ENCODE measurements around the gene PROSER3.

PROSER3 gene

DNA sequence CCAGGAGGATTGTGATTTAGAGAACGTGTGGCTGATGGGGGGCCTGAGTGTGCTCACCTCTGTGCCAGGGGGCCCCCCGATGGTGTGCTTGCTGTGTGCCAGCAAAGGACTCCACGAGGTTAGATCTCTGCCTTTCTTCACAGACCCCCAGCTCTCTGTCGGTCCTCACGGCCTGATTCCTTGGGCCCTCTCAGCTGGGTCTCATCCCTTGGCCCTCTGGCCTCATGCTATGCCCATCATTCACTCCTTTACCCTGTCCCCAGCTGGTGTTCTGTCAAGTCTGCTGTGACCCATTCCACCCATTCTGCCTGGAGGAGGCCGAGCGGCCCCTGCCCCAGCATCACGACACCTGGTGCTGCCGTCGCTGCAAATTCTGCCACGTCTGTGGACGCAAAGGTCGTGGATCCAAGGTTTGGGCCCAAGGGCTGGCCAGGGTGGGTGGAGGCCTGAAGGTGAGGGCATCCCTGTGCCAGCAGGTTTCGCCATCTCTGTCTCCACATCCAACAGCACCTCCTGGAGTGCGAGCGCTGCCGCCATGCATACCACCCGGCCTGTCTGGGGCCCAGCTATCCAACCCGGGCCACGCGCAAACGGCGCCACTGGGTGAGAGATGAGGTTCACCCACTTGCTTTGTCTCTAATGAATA, 32.6 kb upstream of the PROSER3 start:
- no peak for DNase-seq
- Histone ChIP-seq H3K4me3 (ENCODE audit: low read depth, low read length) (no peak overlapping the region), H3K27me3 (replicated peaks) (no peaks in the 10 kb centered on the region), H3K36me3 (replicated peaks) (peaks cover 82% of the 10 kb centered on the region), H3K27ac (no peak overlapping the region)
- in situ Hi-C loops (cut with HindIII; ENCODE audit: low pct_ligation_motif_present, low sequenced_read_pairs), result no loop called here
- TF ChIP-seq, protein P1, sequence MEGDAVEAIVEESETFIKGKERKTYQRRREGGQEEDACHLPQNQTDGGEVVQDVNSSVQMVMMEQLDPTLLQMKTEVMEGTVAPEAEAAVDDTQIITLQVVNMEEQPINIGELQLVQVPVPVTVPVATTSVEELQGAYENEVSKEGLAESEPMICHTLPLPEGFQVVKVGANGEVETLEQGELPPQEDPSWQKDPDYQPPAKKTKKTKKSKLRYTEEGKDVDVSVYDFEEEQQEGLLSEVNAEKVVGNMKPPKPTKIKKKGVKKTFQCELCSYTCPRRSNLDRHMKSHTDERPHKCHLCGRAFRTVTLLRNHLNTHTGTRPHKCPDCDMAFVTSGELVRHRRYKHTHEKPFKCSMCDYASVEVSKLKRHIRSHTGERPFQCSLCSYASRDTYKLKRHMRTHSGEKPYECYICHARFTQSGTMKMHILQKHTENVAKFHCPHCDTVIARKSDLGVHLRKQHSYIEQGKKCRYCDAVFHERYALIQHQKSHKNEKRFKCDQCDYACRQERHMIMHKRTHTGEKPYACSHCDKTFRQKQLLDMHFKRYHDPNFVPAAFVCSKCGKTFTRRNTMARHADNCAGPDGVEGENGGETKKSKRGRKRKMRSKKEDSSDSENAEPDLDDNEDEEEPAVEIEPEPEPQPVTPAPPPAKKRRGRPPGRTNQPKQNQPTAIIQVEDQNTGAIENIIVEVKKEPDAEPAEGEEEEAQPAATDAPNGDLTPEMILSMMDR (IDR thresholded peaks at IDR 0.05; ENCODE audit: low read depth, low read length, missing control alignments), result no peak

DNA sequence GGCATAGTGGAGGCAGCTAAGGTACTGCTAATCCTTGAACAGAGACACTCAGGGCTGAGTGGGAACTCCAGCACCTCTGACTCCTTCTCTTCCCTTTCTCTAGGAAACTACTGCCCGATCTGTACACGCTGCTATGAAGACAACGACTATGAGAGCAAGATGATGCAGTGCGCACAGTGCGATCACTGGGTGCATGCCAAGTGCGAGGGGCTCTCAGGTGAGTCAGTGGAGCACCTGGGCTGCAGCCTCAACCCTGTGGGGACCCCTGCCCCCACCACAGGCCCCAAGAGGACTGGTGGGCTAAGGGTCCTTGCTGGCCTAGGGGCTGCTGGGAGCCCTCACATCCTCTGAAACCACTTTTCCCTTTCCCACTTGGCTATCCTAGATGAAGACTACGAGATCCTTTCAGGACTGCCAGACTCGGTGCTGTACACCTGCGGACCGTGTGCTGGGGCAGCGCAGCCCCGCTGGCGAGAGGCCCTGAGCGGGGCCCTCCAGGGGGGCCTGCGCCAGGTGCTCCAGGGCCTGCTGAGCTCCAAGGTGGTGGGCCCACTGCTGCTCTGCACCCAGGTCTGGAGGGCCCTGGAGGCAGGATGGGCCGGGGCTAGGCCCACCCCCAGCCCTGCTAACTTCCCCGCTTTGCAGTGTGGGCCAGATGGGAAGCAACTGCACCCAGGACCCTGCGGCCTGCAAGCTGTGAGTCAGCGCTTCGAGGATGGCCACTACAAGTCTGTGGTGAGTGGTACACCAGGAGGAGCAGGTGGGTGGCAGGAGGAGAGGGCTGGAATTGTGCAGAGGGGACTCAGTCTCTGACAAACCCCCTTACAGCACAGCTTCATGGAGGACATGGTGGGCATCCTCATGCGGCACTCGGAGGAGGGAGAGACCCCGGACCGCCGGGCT, 30.7 kb upstream of the PROSER3 start:
- DNase-seq, result no peak
- H3K36me3 ChIP-seq (replicated peaks), result peaks cover 89% of the 10 kb centered on the region
- in situ Hi-C loops (cut with HindIII; ENCODE audit: low pct_ligation_motif_present, low sequenced_read_pairs), result no loop called here
- no peak overlapping the region for H3K27ac ChIP-seq
- H3K27me3 ChIP-seq (replicated peaks), result no peaks in the 10 kb centered on the region
- TF ChIP-seq, protein P1 (IDR thresholded peaks at IDR 0.05; ENCODE audit: low read depth, low read length, missing control alignments), result no peak
- no peak overlapping the region for H3K4me3 ChIP-seq (ENCODE audit: low read depth, low read length)

DNA sequence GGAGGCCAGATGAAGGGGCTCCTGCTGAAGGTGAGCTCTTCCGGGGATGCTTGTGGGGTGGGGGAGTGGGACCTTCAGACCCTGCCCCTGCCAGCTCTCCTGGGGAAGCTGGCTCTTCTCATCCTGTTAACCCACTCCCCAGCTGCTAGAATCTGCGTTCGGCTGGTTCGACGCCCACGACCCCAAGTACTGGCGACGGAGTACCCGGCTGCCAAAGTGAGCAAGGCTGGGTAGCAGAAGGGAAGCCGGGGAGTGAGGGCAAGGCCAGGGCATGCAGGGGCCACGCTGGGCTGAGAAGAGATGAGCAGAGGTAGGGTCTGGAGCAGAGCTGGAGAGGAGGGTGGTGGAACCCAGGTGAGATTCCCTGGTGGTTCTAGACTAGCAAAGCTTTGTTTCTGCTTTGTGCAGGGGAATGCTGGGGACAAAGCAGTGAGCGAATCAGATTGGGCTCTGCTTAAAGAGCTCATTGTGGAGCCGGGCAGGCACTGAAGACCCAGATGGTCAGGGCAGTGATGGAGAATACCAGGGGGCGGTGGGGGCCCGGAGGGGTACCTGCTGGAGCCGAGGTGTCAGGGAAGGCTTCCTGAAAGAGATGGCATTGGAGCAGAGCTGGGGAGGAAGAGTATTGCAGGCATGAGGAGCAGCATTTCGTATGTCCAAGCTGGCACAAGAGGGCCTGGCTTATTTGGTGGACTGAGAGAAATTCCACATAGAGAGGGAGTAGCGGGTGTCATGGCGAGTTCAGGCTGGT, 29.8 kb upstream of the PROSER3 start:
- in situ Hi-C loops (cut with HindIII; ENCODE audit: low pct_ligation_motif_present, low sequenced_read_pairs), result no loop called here
- TF ChIP-seq, protein P1 (IDR thresholded peaks at IDR 0.05; ENCODE audit: low read depth, low read length, missing control alignments), result no peak
- Histone ChIP-seq H3K4me3 (ENCODE audit: low read depth, low read length) (no peak overlapping the region), H3K27me3 (replicated peaks) (no peaks in the 10 kb centered on the region), H3K36me3 (replicated peaks) (peaks cover 87% of the 10 kb centered on the region), H3K27ac (no peak overlapping the region)
- no peak for DNase-seq

DNA sequence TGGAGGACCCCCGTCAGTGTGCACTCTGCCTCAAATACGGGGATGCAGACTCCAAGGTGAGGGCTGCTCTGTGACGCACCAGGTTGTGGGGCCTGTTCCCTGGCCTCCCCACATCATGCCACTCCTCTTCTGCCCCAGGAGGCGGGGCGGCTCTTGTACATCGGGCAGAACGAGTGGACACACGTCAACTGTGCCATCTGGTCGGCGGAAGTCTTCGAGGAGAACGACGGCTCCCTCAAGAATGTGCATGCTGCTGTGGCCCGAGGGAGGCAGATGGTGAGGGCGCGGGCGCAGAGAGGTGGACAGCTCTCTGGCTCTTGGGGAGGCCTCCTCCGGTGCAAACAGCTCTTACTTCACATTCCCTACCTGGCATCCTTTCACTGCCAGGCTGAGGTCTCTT, 29.0 kb upstream of the PROSER3 start:
- TF ChIP-seq, protein P1 (IDR thresholded peaks at IDR 0.05; ENCODE audit: low read depth, low read length, missing control alignments), result no peak
- in situ Hi-C loops (cut with HindIII; ENCODE audit: low pct_ligation_motif_present, low sequenced_read_pairs), result no loop called here
- DNase-seq, result no peak
- H3K27ac ChIP-seq, result no peak overlapping the region
- peaks cover 86% of the 10 kb centered on the region for H3K36me3 ChIP-seq (replicated peaks)
- no peaks in the 10 kb centered on the region for H3K27me3 ChIP-seq (replicated peaks)
- H3K4me3 ChIP-seq (ENCODE audit: low read depth, low read length), result no peak overlapping the region

DNA sequence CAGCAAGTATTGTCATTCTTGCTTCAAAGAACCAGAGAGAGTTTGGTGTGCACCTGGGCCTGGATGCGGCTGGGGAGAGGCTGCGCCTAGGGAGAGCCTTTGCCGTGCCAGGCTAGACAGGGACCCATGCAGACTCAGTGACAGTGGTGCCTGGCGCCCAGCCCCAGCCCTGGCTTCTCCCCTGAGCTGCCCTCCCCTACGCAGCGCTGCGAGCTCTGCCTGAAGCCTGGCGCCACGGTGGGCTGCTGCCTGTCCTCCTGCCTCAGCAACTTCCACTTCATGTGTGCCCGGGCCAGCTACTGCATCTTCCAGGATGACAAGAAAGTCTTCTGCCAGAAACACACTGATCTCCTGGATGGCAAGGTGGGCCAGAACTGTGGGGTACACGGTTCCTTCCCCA, 28.2 kb upstream of the PROSER3 start:
- peaks cover 87% of the 10 kb centered on the region for H3K36me3 ChIP-seq (replicated peaks)
- H3K27ac ChIP-seq, result no peak overlapping the region
- H3K27me3 ChIP-seq (replicated peaks), result no peaks in the 10 kb centered on the region
- no peak for DNase-seq
- in situ Hi-C loops (cut with HindIII; ENCODE audit: low pct_ligation_motif_present, low sequenced_read_pairs), result no loop called here
- TF ChIP-seq, protein P1 (IDR thresholded peaks at IDR 0.05; ENCODE audit: low read depth, low read length, missing control alignments), result no peak
- H3K4me3 ChIP-seq (ENCODE audit: low read depth, low read length), result no peak overlapping the region

All from brain microvascular endothelial cell (primary cell).